HUES48 (cell line): ENCODE measurements around the gene PIN4.

ENCODE experiments used
- H3K27ac ChIP-seq: one replicate; pipeline ENCODE4 v1.7.0; 2013; ENCODE audit warnings: low read depth, low read length, inconsistent platforms
- H3K27me3 ChIP-seq: 2 replicates; pipeline ENCODE4 v1.6.1; 2013; ENCODE audit warnings: mild to moderate bottlenecking, low read length; ENCODE audit not compliant: control insufficient read depth, insufficient read depth
- H3K36me3 ChIP-seq: 2 replicates; pipeline ENCODE4 v1.6.1; 2013; ENCODE audit warnings: low read length; ENCODE audit not compliant: control insufficient read depth, insufficient read depth
- H3K4me1 ChIP-seq: 2 replicates; pipeline ENCODE4 v1.6.1; 2013; ENCODE audit warnings: mild to moderate bottlenecking, low read length; ENCODE audit not compliant: control insufficient read depth, insufficient read depth
- H3K4me3 ChIP-seq: 2 replicates; pipeline ENCODE4 v1.5.1; 2013; ENCODE audit warnings: mild to moderate bottlenecking, low read depth, low read length
- H3K9ac ChIP-seq: 2 replicates; pipeline ENCODE4 v1.6.1; 2013; ENCODE audit warnings: mild to moderate bottlenecking, low read depth, low read length, moderate library complexity
- H3K9me3 ChIP-seq: 2 replicates; pipeline ENCODE4 v1.6.1; 2013; ENCODE audit warnings: low read length; ENCODE audit not compliant: control insufficient read depth, insufficient read depth

PIN4 gene

DNA sequence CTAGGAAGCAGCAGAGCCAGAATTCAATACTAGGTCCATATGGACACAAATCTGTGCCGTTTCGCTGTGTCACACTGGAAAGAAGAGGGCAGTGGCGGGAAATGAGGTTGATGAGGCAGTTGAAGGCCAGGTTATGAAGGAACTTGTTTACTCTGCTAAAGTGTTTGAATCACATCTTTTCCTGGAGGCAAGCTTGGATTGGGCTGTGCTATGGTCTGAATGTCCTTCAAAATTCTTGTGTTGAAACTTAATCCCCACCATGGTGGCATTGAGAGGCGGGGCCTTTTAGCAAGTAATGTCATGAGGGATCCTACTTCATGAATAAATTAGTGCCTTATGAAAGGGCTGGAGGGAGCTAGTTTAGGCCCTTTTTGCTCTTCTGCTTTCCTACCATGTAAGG lies 59.4 kb downstream of the PIN4 start:
- H3K27ac ChIP-seq, result no peak overlapping the region
- H3K36me3 ChIP-seq, result peaks cover 6% of the 10 kb centered on the region; the same call in 1 of the 2 replicates
- peaks cover 5% of the 10 kb centered on the region for H3K9me3 ChIP-seq
- H3K27me3 ChIP-seq, result no peaks in the 10 kb centered on the region
- no peak overlapping the region for H3K4me3 ChIP-seq
- no peaks in the 10 kb centered on the region for H3K4me1 ChIP-seq
- H3K9ac ChIP-seq, result no peak overlapping the region

- H3K9me3 ChIP-seq, result peaks cover 7% of the 10 kb centered on the region
- H3K27me3 ChIP-seq, result no peaks in the 10 kb centered on the region
- no peaks in the 10 kb centered on the region for H3K36me3 ChIP-seq
- H3K4me3 ChIP-seq, result no peak overlapping the region
- H3K9ac ChIP-seq, result no peak overlapping the region
- H3K27ac ChIP-seq, result no peak overlapping the region
- no peaks in the 10 kb centered on the region for H3K4me1 ChIP-seq
Observed at GRCh38 chrX:72243472-72243871, 61.9 kb downstream of the PIN4 start.

- no peak overlapping the region for H3K9ac ChIP-seq
- H3K4me3 ChIP-seq, result no peak overlapping the region
- no peaks in the 10 kb centered on the region for H3K4me1 ChIP-seq
- H3K36me3 ChIP-seq, result no peaks in the 10 kb centered on the region
- no peak overlapping the region for H3K27ac ChIP-seq
- no peaks in the 10 kb centered on the region for H3K27me3 ChIP-seq
- H3K9me3 ChIP-seq, result peaks cover 7% of the 10 kb centered on the region
Observed at GRCh38 chrX:72245461-72246089, 64.0 kb downstream of the PIN4 start.

DNA sequence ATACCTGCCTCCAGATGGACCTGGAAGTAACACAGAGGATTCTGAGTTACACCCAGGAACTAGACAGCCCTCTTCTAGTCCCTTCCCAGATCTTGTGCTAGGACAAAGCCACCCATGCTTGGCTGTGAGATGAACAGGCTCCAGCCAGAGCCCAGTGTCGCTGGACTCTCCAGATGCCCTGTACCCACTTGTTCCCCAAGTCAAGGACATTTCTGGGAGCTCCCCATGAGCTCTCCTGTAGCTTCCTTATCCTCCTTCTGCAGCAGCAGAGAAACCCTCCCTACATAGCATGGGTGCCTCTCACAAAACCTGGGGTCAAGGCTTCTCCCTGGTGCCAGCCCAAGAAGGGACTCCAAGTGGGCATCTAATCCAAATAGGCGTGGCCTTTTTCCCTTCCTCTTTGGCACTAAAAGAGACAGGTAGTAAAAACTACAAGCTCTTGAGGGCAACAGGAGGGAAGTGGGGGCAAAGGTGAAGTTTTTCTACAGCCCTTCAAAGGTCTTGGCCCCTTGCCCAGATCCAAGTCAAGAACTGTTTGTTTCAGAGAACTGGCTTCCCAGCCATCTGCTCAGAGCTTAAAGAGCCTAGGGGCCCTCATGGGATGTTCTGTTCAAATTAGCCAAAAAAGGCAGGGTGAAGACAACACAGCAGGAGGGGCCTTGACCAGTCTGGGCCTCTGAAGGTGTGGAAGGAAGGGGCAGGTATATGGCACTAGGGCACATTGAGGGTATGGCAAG lies 65.8 kb downstream of the PIN4 start:
- no peak overlapping the region for H3K9ac ChIP-seq
- no peak overlapping the region for H3K27ac ChIP-seq
- H3K4me1 ChIP-seq, result no peaks in the 10 kb centered on the region
- H3K9me3 ChIP-seq, result peaks cover 7% of the 10 kb centered on the region
- no peaks in the 10 kb centered on the region for H3K27me3 ChIP-seq
- no peak overlapping the region for H3K4me3 ChIP-seq
- H3K36me3 ChIP-seq, result no peaks in the 10 kb centered on the region
